ENCODE measurements around the gene PGAP3.

Gene PGAP3

DNA sequence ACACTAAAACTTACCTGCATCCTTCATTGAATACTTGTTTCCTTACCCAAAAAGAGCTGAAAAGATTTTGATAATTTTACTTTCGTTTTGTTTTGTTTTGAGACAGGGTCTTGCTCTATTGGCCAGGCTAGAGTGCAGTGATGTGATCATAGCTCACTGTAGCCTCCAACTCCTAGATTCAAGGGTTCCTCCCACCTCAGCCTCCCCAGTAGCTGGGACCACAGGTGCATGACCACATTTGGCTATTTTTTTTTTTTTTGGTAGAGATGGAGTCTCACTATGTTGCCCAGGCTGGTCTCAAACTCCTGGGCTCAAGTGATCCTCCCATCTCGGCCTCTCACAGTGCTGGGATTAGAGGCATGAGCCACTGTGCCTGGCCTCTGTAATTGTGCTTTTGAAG, 32.8 kb downstream of the PGAP3 start:
- FAIRE-seq = no peak

DNA sequence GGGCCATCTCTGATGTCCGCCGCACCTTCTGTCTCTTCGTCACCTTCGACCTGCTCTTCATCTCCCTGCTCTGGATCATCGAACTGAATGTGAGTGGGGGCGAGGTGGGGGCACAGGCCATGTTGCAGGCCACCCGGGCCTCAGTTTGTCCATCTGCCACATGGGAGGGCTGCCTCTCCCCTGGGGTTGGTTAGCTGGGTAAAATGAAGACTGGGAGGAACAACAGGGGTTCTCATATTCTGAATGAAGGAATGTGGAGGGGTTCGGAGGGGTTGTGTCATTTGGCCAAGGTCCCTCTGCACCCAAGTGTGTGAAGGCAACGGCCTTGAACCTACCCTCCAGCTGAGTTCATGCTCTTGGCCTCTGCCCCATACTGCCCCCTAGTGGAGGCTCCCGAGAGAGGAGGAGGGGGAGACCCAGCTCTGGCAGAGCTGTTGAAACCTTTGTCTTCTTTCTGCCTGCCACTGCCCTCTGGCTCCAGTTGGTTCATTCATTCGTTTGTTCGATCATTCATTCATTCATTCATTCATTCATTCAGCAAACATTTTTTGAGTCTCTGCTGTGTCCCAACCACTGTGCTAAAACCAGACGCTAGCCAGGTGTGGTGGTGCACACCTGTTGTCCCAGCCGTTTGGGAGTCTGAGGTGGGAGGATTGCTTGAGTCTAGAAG, 34.1 kb downstream of the PGAP3 start:
- no peak for FAIRE-seq

DNA sequence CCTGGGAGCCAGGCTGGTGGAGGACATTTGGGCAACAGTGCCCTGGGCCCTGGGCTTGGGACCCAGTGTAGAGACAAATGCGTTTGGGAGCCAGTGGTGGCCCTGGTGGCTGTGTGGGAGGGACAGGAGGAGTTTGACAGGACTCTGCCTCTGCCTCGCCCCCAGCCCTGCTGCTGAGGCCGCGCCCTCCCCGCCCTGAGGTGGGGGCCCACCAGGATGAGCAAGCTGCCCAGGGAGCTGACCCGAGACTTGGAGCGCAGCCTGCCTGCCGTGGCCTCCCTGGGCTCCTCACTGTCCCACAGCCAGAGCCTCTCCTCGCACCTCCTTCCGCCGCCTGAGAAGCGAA, 34.6 kb downstream of the PGAP3 start:
- no peak for FAIRE-seq

DNA sequence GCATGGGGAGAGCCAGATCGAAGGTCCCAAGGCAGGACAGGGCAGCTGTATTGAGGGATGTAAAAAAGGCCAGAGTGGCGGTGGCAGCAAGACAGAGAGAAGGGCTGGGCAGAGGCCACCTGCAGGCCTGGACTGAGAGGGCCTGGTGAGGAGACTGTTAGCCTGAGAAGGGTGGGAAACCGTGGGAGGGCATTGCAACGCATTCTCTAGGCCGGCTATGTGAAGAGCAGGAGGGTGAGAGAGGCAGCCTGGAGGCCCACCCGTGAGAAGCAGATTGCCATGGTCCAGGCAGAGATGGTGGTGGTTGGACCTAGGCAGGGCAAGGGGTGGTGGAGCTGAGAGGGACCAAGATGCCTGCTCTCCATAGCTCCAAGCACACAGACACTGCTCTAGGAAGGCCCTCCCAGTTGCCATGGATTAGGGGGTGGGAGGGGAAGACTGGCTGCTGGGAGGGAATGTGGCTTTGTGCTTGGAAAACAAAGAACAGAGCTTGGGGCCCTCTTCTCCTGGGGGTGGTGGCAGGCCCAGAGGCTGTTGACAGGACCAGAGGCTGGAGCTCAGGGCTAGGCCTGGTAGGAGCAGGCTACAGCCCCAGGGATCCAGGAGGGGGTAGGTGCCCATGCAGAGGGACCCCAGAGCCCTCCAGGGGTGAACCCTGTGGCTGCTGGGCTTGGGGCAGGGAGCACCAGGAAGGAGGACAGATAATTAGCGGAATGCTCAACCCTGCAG, 35.1 kb downstream of the PGAP3 start:
- no peak for FAIRE-seq

DNA sequence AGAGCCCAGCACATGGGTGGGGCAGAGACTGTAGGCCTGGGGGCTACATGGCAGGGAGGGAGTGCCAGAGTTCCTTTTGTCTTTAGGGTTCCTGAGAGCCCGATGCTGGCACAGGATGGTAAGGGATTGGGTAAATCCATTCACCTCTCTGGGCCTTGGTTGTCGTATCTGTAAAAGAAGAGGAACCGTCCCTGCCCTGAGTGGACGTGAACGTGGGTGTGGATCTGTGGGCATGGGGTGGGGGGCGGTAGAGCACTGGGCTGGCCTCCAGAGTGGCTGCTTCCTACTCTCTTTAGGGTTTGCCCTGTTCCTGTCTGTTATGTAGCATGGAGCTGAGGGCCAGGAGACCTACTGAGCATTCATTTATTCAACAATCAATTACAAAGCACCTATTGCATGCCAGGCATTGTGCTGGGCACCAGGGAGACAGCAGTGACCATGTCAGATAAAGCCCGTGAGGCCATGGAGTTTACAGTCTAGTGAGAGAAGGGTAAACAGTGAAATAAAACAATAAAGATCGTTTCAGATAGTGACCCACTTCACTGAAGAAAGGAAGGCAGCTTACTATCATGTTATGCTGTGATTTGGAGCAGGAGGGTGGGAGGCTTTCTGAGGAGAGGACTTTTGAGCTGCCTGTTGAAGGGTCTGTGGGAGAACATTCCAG, 35.8 kb downstream of the PGAP3 start:
- no peak for FAIRE-seq

DNA sequence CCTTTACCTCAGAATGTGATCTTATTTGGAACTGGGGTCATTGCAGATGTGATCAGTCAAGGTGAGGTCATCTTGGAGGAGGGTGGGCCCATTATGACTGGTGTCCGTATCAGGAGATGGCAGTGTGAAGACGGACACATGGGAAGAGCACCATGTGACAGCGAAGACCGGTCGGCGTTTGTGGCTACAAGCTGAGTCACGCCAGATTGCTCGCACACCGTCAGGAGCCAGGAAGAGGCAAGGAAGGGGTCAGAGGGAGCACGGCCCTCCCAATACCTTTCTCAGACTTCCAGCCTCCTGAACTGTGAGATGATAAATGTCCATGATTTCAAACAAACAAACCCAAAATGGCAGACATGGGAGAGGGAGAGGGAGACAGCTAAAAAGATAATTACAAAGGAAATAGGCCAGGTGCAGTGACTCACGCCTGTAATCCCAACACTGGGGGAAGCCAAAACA, 37.7 kb downstream of the PGAP3 start:
- no peak for FAIRE-seq

DNA sequence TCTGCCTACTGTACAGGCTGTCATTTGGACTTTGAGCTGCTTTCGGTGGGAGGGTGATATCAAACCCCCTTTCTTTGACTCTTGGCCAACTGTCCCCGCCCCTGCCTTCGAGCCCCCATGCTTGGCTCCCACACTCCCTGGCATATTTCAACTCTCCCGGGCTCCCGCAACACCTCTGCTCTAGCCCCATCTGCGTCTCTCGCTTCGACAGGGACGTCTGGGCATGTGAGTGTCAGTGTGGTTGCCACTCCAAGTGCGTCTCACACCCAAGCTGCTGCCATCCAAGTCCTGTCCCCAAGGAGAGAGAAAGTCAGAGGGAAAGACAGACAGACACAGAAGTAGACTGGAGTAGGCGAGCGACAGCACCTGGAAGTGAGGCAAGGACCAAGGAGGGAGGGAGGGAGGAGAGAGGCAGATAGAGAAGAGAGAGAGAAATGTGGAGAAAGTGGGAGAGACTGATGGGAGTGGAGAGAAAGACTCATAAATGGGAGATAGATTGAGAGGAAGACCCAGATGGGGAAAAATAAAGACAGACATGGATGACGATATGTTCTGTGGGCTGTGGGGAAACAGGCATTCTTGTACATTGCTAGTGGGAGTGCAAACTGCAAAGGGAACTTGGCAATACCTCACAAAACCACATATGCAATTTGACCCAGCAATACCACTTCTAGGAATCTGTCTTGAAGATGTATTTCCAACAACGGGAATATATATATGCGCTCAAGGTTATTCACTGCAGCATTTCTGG, 39.1 kb downstream of the PGAP3 start:
- no peak for FAIRE-seq

DNA sequence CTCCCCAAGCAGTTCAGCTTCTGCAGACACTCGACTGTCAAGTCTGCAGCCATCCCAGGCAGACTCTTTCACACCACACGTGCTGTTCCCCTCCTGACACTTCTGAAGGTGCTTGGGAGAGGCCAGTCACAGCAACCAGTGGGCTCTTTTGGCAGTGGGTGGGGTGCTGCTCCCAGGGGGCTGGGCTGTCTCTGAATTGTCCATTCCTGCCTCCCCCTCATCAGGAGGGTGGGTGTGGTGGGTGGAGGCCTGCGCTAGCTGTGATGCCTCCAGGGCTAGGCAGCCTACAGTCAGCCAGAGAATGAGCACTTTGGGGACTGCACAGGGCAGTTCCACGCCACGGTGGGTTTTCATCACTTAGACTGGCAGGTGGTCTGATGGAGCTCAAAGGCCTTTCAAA, 40.6 kb downstream of the PGAP3 start:
- no peak for FAIRE-seq

DNA sequence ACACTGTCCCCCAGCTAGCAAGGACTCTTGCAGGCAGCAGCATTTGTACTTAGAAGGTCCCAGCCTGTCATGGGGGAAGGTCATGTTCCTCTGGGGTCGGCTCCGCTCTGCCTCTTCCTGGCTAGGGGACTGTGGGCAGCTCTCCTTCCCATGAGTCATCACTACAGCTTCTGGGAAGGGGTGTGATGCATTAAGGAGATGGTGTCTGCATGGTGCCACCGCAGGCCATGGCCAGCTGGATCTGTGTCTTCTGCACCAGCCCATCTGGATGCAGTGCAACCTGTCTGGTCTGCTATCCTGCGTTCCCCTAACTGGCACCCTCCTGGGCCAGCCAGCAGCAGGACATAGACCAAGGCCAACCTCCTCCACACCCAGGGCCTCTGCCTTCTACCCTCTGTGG, 44.6 kb downstream of the PGAP3 start:
- FAIRE-seq = no peak

DNA sequence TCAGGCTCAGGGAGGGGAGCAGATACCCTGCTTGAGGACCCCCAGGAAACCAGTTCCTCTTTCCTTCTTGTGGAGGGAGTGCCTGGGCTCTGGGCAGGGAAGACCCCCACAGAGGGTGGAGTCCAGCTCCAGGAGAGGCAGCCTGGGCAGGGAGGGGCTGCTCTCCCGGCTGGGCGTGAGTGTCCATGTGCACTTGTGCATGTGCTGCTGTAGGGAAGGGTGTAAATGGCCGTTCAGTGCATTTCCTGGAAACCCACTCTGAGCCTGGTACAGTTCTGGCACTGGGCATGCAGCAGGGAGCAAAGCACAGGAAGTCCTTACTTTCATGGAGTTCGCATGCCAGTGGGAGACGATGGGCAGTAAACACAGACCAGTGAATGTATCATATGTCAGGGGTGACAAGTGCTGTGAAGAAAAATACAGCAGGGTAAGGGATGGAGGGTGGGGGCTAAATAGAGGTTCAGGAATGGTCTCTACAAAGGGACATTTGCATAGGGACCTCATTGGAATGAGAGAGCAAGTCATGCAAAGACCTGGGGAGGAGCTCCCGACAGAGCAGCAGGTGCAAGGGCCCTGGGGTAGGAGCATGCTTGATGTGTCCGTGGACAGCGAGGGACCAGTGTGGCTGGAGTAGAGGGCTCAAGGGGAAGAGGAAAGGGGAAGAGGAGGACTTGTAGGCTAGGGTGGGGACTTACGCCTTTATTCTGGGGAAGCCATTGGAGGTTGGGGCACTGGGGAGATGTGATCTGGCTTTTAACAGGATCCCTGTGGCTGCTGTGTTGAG, 45.4 kb downstream of the PGAP3 start:
- FAIRE-seq = no peak

DNA sequence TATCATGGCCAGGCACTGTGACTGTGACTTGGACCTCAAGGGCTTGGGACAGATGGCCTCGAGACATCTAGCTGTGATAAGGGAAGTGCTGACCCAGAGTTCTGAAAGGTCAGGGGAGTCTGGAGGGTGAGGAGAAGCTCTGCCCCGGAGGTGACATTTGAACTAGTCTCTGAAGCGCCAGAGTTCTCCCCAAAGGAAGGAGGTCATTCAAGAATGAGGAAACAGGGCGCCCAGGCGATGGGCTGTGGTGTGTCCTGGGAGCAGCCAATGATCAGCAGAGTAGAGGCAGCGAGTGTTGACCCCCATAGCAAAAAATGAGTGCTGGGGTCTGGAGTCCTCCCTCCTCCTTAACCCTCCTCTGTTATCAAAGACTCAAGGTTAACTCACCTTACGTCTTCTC, 46.0 kb downstream of the PGAP3 start:
- FAIRE-seq = no peak

DNA sequence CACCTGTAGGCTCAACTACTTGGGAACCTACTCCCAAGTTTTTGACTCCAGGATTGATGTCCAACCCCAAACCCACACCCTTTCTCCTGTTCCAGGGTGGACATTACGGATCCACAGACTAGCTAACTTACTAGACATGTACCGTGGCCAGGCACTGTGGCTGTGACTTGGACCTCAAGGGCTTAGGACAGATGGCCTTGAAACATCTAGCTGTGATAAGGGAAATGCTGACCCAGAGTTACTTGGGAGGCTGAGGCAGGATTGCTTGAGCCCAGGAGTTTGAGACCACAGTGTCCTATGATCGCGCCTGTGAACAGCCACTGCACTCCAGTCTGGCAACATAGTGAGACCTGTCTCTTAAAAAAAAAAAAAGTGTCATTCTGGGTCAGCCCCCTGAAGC, 46.8 kb downstream of the PGAP3 start:
- FAIRE-seq = no peak

DNA sequence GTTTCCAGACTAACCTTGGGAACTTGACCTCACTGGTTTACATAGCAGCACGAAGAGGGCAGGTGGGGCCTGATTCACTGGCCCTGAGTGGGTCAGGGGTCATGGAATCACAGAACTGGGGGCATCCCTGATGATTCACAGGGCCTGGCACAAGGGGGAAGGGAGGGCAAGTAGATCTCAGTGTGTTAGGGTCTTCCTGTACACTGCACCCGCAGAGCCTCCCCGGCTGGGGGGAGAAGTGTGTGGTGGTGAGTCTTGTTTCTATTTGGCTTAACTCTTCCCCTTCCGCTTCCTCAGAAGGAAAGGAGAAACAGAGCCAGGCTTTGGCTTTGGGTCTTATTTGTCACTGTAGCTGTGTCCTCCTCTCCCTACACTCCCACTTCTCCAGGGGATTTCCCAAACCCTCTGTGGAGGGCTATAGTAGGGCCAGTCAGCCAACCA, 47.2 kb downstream of the PGAP3 start:
- no peak for FAIRE-seq

DNA sequence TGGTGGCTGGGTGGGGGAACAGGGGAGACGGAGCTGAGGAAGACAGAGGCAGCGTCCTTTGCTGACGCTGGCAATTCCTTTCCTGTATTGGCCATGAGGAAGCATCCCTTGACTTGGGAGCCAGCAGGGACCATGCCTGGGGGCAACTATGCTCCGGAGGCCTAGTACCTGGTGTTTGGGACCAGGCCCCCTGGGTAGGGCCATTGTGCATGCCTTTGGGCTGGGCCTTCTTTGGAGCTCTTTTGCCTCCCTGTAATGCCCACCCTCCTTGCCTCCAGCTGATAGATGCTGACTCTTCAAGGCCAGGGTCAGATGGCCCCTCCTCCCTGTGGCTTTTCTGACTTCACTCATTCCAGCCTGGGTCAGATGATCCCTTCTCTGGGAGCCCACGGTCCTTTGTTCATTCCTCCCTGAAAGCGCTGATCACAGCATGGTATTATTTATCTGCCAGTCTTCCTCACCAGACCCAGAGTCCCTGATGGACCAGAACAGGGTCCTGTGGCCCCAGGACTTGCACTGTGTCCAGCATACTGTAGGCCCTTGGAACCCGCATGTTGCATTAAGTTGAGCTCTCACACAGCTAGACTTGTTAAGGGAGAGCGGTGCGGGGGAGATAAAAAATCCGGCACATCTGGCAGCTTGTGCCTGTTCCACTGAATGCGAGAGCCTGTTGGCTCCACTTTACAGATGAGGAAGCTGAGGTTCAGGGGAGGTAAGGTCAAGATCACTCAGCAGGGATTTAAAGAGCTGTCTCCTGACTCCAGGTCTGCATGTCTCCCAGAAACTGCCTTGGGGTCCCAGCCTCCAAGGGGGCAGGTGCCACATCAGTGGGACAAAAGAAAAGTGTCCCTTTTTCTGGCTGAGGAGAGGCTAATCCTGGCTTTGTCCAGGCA, 48.0 kb downstream of the PGAP3 start:
- no peak for FAIRE-seq

DNA sequence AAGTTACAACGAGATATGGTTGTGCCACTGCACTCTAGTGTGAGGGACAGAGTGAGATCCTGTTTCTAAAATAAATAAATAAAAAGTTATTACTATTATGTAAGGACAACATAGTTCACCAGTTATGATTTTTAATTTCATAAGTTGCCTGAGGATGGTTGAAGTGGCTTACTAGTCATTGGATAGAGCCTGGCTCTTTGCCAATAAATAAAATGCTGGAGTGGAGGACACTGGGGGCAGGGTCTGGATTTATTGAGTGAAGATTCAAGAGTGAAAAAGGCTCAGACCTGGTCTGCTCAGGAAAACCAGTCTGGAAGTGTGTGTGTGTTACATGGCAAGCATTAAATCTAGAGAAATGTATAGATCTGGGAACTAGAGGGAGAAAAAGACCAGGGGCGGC, 48.8 kb downstream of the PGAP3 start:
- no peak for FAIRE-seq

DNA sequence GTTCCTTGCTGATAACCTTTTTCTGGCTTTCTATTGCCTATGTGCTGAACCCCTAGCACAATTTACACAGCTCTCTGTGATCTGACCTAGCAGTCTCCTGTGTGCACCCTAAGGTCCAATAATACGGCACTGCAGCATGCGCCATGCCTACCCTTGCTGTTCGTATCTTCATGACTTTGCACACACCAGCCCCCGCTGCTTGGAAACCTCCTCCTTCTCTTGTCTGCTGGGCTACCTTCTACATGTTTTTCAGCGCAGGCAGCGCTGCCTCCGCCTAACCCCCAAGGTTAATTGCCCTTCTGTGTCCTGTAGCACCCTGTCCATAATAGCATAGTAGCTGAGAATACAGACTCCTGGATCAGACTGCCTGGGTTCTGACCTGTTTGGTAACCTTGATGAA, 49.5 kb downstream of the PGAP3 start:
- no peak for FAIRE-seq

DNA sequence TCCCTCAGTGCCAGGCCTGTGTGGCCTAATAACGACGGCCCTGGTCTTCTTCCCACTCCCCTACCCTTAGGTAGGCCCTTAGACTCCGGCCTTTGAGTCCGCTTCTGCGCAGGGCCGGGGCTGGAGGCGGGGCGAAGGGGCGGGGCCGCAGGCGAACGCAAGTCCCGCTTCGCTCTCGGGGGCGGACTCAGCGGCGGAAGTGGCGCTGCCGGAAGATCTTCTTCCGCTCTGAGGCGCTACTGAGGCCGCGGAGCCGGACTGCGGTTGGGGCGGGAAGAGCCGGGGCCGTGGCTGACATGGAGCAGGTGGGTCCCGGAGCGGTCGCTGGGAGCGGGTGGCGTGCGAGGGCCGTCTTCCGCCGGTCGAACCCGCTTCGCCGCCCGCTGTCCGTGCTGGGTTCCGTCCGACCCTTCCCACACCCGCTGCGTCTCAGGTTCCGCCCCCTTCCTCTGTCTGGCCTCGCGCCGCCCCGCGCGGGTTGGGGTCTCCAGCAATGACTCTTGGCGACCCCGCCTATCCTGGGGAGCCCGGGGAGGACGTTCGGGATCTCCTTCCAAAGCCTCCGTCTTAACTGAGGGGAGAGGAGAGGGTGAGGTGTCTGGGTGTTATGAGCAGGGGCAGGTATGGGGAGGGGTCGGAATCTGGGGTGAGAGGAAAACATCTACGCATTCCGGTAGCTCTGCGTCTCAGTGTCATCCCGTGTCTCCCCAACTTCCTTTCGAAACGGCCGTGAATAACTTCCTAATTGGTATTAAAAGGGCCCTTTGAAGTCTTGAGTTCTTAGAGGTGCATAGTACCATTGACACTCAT, 50.7 kb downstream of the PGAP3 start, which contains the start of gene STARD3:
STARD3 (plus strand) TSS at position 218 of the 810 bp plus-strand sequence. CDS start 16,388 bp downstream, outside the sequence.
- FAIRE-seq = no peak

DNA sequence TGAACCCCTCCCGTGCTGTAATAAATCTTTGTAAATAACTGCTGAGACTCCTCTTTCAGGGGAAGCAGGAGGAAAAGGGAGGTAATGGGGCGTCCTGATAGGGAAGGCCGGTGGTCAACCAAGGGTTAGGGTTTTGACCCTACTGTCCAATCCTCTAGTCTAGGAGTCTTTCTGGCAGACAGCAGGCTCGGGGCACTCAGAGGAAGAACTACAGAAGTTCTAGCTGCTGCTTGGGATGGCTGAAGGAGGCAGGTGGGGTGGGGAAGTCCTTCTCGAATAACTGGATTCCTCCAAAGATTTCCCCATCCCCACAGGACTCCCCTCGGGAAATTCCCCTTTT, 51.3 kb downstream of the PGAP3 start:
- no peak for FAIRE-seq

DNA sequence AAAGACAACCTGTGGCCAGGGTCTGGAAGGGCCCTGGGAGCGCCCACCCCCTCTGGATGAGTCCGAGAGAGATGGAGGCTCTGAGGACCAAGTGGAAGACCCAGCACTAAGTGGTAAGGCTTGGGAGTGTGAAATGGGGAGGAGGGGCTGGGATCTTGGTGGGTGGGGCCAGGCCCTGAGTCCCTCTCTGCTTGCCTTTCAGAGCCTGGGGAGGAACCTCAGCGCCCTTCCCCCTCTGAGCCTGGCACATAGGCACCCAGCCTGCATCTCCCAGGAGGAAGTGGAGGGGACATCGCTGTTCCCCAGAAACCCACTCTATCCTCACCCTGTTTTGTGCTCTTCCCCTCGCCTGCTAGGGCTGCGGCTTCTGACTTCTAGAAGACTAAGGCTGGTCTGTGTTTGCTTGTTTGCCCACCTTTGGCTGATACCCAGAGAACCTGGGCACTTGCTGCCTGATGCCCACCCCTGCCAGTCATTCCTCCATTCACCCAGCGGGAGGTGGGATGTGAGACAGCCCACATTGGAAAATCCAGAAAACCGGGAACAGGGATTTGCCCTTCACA, 52.2 kb downstream of the PGAP3 start:
- no peak for FAIRE-seq

DNA sequence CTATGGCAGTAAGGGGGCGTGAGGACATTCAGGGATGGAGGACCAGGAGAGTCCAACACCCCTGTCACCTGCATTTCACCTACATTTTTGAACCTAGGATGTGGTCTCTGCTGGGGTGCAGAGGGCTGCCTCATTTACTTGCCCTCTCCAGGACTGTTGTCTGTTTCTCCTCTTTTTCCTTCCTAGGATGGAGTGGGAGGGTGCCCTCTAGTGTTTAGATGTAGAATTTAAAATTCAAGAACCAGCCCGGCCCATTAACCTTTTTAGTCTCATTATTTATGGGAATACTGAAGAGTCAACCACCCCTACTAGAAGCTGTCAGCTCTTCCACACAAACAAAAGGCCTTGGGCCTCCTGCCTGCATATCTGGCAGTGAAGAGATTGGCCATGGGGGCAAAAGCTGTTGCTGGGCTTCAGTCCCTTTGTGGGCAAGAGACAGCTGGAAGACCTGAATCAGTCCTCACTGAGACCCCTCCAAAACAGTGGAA, 53.4 kb downstream of the PGAP3 start:
- no peak for FAIRE-seq
